PC-3 (cell line): ENCODE measurements around the gene ANAPC15. TPM values are rescaled to one million over a fixed set of nuclear protein-coding genes. Genes with fewer than 3 reads are reported as not detected.
A peak's percentile ranks its signal among the peaks of the same experiment; 100 is the strongest.

Experiments
- ATAC-seq: fragments of 200-7000 bp; cut with Tn5 transposase; 2 replicates; pipeline ENCODE4 v1.9.1; 2020; ENCODE audit warnings: mild to moderate bottlenecking, moderate library complexity
- BruUV-seq: library from RNA; stranded (reverse); fragments of 400-500 nt; replicated peaks from 2 replicates; lab custom pipeline; 2021; lab: Mats Ljungman, UMichigan
- CTCF ChIA-PET: fragments of 300-600 bp; sonication (Branson Sonifier 250); formaldehyde crosslinking; loops from one replicate; lab custom pipeline; 2022; ENCODE audit warnings: antibody characterized with exemption; lab: Charles Lee
- POLR2A ChIA-PET: fragments of 300-600 bp; sonication (Branson Sonifier 250); formaldehyde crosslinking; loops from one replicate; lab custom pipeline; 2022; ENCODE audit warnings: antibody characterized with exemption; ENCODE audit not compliant: unreplicated experiment; lab: Charles Lee
- DNase-seq: peaks from one replicate; pipeline ENCODE4 v3.0.0-alpha.2; 2015
- H2AFZ ChIP-seq: fragments of 300-600 bp; sonication (generic); 2 replicates; pipeline ENCODE4 v1.6.0; 2016; ENCODE audit warnings: antibody characterized with exemption, low read length
- H3F3A ChIP-seq: fragments of 300-600 bp; sonication (generic); one replicate; pipeline ENCODE4 v1.6.0; 2017; ENCODE audit warnings: antibody characterized with exemption, low read length, control low read depth, mild to moderate bottlenecking; ENCODE audit not compliant: unreplicated experiment
- H3K27ac ChIP-seq: fragments of 300-600 bp; sonication (generic); 2 replicates; pipeline ENCODE4 v1.5.1; 2016; ENCODE audit warnings: mild to moderate bottlenecking, low read length
- H3K27me3 ChIP-seq: fragments of 300-600 bp; sonication (generic); 2 replicates; pipeline ENCODE4 v1.6.1; 2016; ENCODE audit warnings: low read length, mixed read lengths
- H3K36me3 ChIP-seq: fragments of 300-600 bp; sonication (generic); 2 replicates; pipeline ENCODE4 v1.6.1; 2016; ENCODE audit warnings: low read depth, mixed run types, low read length, mixed read lengths
- H3K4me1 ChIP-seq: fragments of 300-600 bp; sonication (generic); 2 replicates; pipeline ENCODE4 v1.5.1; 2016; ENCODE audit warnings: low read length; ENCODE audit not compliant: insufficient read depth
- H3K4me2 ChIP-seq: fragments of 300-600 bp; sonication (generic); 2 replicates; pipeline ENCODE4 v1.6.0; 2016; ENCODE audit warnings: low read length
- H3K4me3 ChIP-seq: fragments of 300-600 bp; sonication (generic); 2 replicates; pipeline ENCODE4 v1.5.1; 2016; ENCODE audit warnings: mild to moderate bottlenecking, low read length, mixed read lengths
- H3K79me2 ChIP-seq: fragments of 300-600 bp; sonication (generic); 2 replicates; pipeline ENCODE4 v1.6.1; 2017; ENCODE audit warnings: low read length, mixed read lengths
- H3K9ac ChIP-seq: fragments of 300-600 bp; sonication (generic); 2 replicates; pipeline ENCODE4 v1.6.0; 2016; ENCODE audit warnings: mild to moderate bottlenecking, low read length
- H3K9me2 ChIP-seq: fragments of 300-600 bp; sonication (generic); replicated peaks from 2 replicates; pipeline ENCODE4 v1.6.1; 2016; ENCODE audit warnings: mixed run types, low read length, mixed read lengths
- H3K9me3 ChIP-seq: fragments of 300-600 bp; sonication (generic); 2 replicates; pipeline ENCODE4 v1.6.1; 2016; ENCODE audit warnings: low read length, mixed read lengths
- H4K20me1 ChIP-seq: fragments of 300-600 bp; sonication (generic); 2 replicates; pipeline ENCODE4 v1.6.1; 2016; ENCODE audit warnings: low read length, mixed read lengths
- EZH2 ChIP-seq: fragments of 300-600 bp; sonication (generic); IDR thresholded peaks from one replicate; pipeline ENCODE4 v1.6.1; 2017; ENCODE audit warnings: antibody characterized with exemption, mild to moderate bottlenecking, low read length; ENCODE audit not compliant: unreplicated experiment
- EZH2phosphoT487 ChIP-seq: fragments of 300-600 bp; sonication (generic); IDR thresholded peaks from 2 replicates; pipeline ENCODE4 v1.6.1; 2018; ENCODE audit warnings: mild to moderate bottlenecking, antibody characterized with exemption, low read length, borderline replicate concordance
- intact Hi-C: fragments of 100-400 bp; cut with micrococcal nuclease; formaldehyde crosslinking; loops from 2 replicates; pipeline ENCODE4 v1.9.0; 2023
- total RNA-seq: library from RNA; depleted of rRNA; stranded (reverse); fragments of >200 nt; gene quantifications from 2 replicates; pipeline ENCODE4 v1.2.3, GENCODE V29; 2014
- TF ChIP-seq, protein P1 (sequence below): fragments of 300-600 bp; sonication (generic); conservative IDR thresholded peaks from 2 replicates; pipeline ENCODE4 v1.5.1; 2017; ENCODE audit warnings: antibody characterized with exemption, low read depth, mild to moderate bottlenecking, low read length

ANAPC15 gene
- total RNA-seq, 1 experiment from 2014 or later, result 65.4 TPM

- ChIA-PET POLR2A (no interaction called here), CTCF (interaction anchor here (1.2 kb wide), 1 partner anchor 47 kb away, joined by 4 read pairs; no protein-coding TSS in a partner anchor)
- Histone ChIP-seq H3K36me3 (peaks cover 15% of the 10 kb centered on the region; the same call in 1 of the 2 replicates), H3K4me2 (peak overlapping the region; percentile 59), H3K4me3 (peak overlapping the region; percentile 16), H3F3A (no peaks in the 10 kb centered on the region), H3K27me3 (no peaks in the 10 kb centered on the region), H4K20me1 (peaks cover 21% of the 10 kb centered on the region; the same call in 1 of the 2 replicates), H3K9me2 (no peaks in the 10 kb centered on the region), H2AFZ (no peak overlapping the region), H3K4me1 (peaks cover 45% of the 10 kb centered on the region), H3K79me2 (peaks cover 96% of the 10 kb centered on the region), H3K9me3 (no peaks in the 10 kb centered on the region), H3K9ac (no peak overlapping the region), H3K27ac (peak overlapping the region; percentile 25)
- no peak for TF ChIP-seq EZH2phosphoT487
- TF ChIP-seq, protein P1, sequence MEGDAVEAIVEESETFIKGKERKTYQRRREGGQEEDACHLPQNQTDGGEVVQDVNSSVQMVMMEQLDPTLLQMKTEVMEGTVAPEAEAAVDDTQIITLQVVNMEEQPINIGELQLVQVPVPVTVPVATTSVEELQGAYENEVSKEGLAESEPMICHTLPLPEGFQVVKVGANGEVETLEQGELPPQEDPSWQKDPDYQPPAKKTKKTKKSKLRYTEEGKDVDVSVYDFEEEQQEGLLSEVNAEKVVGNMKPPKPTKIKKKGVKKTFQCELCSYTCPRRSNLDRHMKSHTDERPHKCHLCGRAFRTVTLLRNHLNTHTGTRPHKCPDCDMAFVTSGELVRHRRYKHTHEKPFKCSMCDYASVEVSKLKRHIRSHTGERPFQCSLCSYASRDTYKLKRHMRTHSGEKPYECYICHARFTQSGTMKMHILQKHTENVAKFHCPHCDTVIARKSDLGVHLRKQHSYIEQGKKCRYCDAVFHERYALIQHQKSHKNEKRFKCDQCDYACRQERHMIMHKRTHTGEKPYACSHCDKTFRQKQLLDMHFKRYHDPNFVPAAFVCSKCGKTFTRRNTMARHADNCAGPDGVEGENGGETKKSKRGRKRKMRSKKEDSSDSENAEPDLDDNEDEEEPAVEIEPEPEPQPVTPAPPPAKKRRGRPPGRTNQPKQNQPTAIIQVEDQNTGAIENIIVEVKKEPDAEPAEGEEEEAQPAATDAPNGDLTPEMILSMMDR, result no peak
- no peak for TF ChIP-seq EZH2
- BruUV-seq, result no TSS peak
- ATAC-seq (peak; percentile 84), DNase-seq (peak; percentile 91)
- intact Hi-C loops, result loop anchor here (1.0 kb wide), 1 partner anchor 8 kb away; the partner anchor contains the start of genes LRRC51 and NUMA1
Measured at GRCh38 chr11:72072348-72072747, 40.1 kb downstream of the ANAPC15 start.

DNA sequence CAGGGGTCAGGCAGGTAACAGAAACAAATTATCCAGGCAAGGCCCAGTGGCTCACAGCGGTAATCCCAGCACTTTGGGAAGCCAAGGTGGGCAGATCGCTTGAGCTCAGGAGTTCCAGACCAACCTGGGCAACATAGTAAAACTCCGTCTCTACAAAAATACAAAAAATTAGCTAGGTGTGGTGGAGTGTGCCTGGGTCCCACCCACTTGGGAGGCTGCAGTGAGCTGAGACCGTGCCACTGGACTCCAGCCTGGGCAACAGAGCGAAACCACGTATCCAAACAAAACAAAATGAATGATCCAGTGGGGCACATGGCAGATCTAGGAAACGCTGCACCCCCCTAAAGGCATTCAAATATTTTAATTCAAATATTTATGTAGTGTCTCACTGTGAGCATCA is 42.0 kb downstream of the ANAPC15 start:
- Histone ChIP-seq H3K9me3 (no peaks in the 10 kb centered on the region), H3K4me1 (peaks cover 45% of the 10 kb centered on the region), H3K9me2 (no peaks in the 10 kb centered on the region), H3F3A (no peaks in the 10 kb centered on the region), H3K4me3 (peak overlapping the region; percentile 26; the same call in 1 of the 2 replicates), H4K20me1 (peaks cover 21% of the 10 kb centered on the region; the same call in 1 of the 2 replicates), H3K36me3 (peaks cover 27% of the 10 kb centered on the region; the same call in 1 of the 2 replicates), H3K79me2 (peaks cover 93% of the 10 kb centered on the region), H3K27ac (peak overlapping the region; percentile 61), H3K4me2 (peak overlapping the region; percentile 68), H2AFZ (no peak overlapping the region), H3K9ac (peak overlapping the region; percentile 30; the same call in 1 of the 2 replicates), H3K27me3 (no peaks in the 10 kb centered on the region)
- ChIA-PET POLR2A (no interaction called here), CTCF (no interaction called here)
- DNase-seq, result no peak
- TF ChIP-seq EZH2 (no peak), EZH2phosphoT487 (no peak)
- no TSS peak for BruUV-seq
- no peak for ATAC-seq
- intact Hi-C loops, result no loop called here

GRCh38 chr11:72069787-72070251 is 42.7 kb downstream of the ANAPC15 start:
- 0 out of 2 replicates have a peak overlapping the region, but pooled peaks have one; percentile 17 for H2AFZ ChIP-seq
- no peaks in the 10 kb centered on the region for H3F3A ChIP-seq
- DNase-seq, result peak; percentile 90
- peak overlapping the region; percentile 26; the same call in 1 of the 2 replicates for H3K4me3 ChIP-seq
- H3K27ac ChIP-seq, result peak overlapping the region; percentile 61
- H3K9me3 ChIP-seq, result no peaks in the 10 kb centered on the region
- H3K36me3 ChIP-seq, result peaks cover 31% of the 10 kb centered on the region; the same call in 1 of the 2 replicates
- ChIA-PET POLR2A (interaction anchor here (0.8 kb wide), 1 partner anchor 29 kb away, joined by 4 read pairs; no protein-coding TSS in a partner anchor), CTCF (no interaction called here)
- TF ChIP-seq, protein P1, result no peak
- no peak for TF ChIP-seq EZH2phosphoT487
- TF ChIP-seq EZH2, result no peak
- H3K9ac ChIP-seq, result peak overlapping the region; percentile 30; the same call in 1 of the 2 replicates
- peaks cover 45% of the 10 kb centered on the region for H3K4me1 ChIP-seq
- H3K9me2 ChIP-seq, result no peaks in the 10 kb centered on the region
- peaks cover 21% of the 10 kb centered on the region; the same call in 1 of the 2 replicates for H4K20me1 ChIP-seq
- peak overlapping the region; percentile 68 for H3K4me2 ChIP-seq
- intact Hi-C loops, result no loop called here
- no TSS peak for BruUV-seq
- H3K79me2 ChIP-seq, result peaks cover 92% of the 10 kb centered on the region
- no peaks in the 10 kb centered on the region for H3K27me3 ChIP-seq
- ATAC-seq, result peak; percentile 94
